HG03571 (cell line): Measurements from ENCODE around the gene CREBBP.

Experiments used
- ATAC-seq: cut with Tn5 transposase; IDR thresholded peaks from one replicate; pipeline ENCODE4 v1.9.1; 2021; ENCODE audit not compliant: unreplicated experiment

The CREBBP gene

GRCh38 chr16:3856367-3857141 lies 24.0 kb downstream of the CREBBP start:
- ATAC-seq: no peak

- ATAC-seq: no peak
Observed at GRCh38 chr16:3854750-3855541, 25.6 kb downstream of the CREBBP start.

GRCh38 chr16:3850544-3850899 lies 30.0 kb downstream of the CREBBP start:
- no peak for ATAC-seq

- ATAC-seq: no peak
Observed at GRCh38 chr16:3849751-3850543, 30.6 kb downstream of the CREBBP start.

GRCh38 chr16:3846595-3847091 lies 33.9 kb downstream of the CREBBP start:
- no peak for ATAC-seq

GRCh38 chr16:3846087-3846486 lies 34.4 kb downstream of the CREBBP start:
- ATAC-seq: no peak

GRCh38 chr16:3842994-3843393 lies 37.5 kb downstream of the CREBBP start:
- no peak for ATAC-seq

GRCh38 chr16:3841729-3842508 lies 38.6 kb downstream of the CREBBP start:
- ATAC-seq: no peak

- ATAC-seq: no peak
Observed at GRCh38 chr16:3839402-3840184, 40.9 kb downstream of the CREBBP start.

GRCh38 chr16:3838600-3839401 lies 41.7 kb downstream of the CREBBP start:
- no peak for ATAC-seq

- ATAC-seq: no peak
Observed at GRCh38 chr16:3837851-3838586, 42.5 kb downstream of the CREBBP start.

GRCh38 chr16:3836641-3837040 lies 43.9 kb downstream of the CREBBP start:
- ATAC-seq: no peak

- no peak for ATAC-seq
Observed at GRCh38 chr16:3835089-3835602, 45.4 kb downstream of the CREBBP start.

- no peak for ATAC-seq
Observed at GRCh38 chr16:3832668-3833067, 47.8 kb downstream of the CREBBP start.

- ATAC-seq: no peak
Observed at GRCh38 chr16:3830625-3831254, 49.8 kb downstream of the CREBBP start.

GRCh38 chr16:3829631-3830536 lies 50.6 kb downstream of the CREBBP start:
- no peak for ATAC-seq

GRCh38 chr16:3825940-3826339 lies 54.6 kb downstream of the CREBBP start:
- ATAC-seq: no peak
